HEK293 (cell line): Measurements from ENCODE around the gene IKZF4.

Experiments used
- BCL11A ChIP-seq: fragments of 450-650 bp; formaldehyde crosslinking; IDR thresholded peaks from 2 replicates; pipeline ENCODE4 v1.5.1; 2016; ENCODE audit warnings: low read depth, missing biosample characterization, missing genetic modification characterization
- GLIS1 ChIP-seq: fragments of 450-650 bp; formaldehyde crosslinking; IDR thresholded peaks from 2 replicates; pipeline ENCODE4 v1.5.1; 2016; ENCODE audit warnings: missing biosample characterization, missing genetic modification characterization
- HOXD13 ChIP-seq: sonication (generic); formaldehyde crosslinking; IDR thresholded peaks from 2 replicates; pipeline ENCODE4 v1.8.0; 2022; ENCODE audit warnings: missing genetic modification reagents, borderline replicate concordance
- PATZ1 ChIP-seq: fragments of 450-650 bp; formaldehyde crosslinking; IDR thresholded peaks from 2 replicates; pipeline ENCODE4 v1.5.1; 2016; ENCODE audit warnings: missing biosample characterization, missing genetic modification characterization
- PBX3 ChIP-seq: sonication (generic); formaldehyde crosslinking; IDR thresholded peaks from 2 replicates; pipeline ENCODE4 v1.8.1; 2022; ENCODE audit warnings: mild to moderate bottlenecking, moderate library complexity, missing genetic modification reagents
- REST ChIP-seq: fragments of 450-650 bp; formaldehyde crosslinking; IDR thresholded peaks from 2 replicates; pipeline ENCODE4 v1.5.1; 2016; ENCODE audit warnings: missing biosample characterization, missing genetic modification characterization
- TSHZ1 ChIP-seq: fragments of 450-650 bp; formaldehyde crosslinking; IDR thresholded peaks from 2 replicates; pipeline ENCODE4 v1.5.1; 2016; ENCODE audit warnings: missing biosample characterization, missing genetic modification characterization, borderline replicate concordance
- YY2 ChIP-seq: fragments of 450-650 bp; formaldehyde crosslinking; IDR thresholded peaks from 2 replicates; pipeline ENCODE4 v1.5.1; 2016; ENCODE audit warnings: missing biosample characterization, missing genetic modification characterization
- ZBTB6 ChIP-seq: fragments of 450-650 bp; formaldehyde crosslinking; IDR thresholded peaks from 2 replicates; pipeline ENCODE4 v1.5.1; 2017; ENCODE audit warnings: missing biosample characterization, missing genetic modification characterization
- ZBTB7A ChIP-seq: fragments of 450-650 bp; formaldehyde crosslinking; IDR thresholded peaks from 2 replicates; pipeline ENCODE4 v1.5.1; 2016; ENCODE audit warnings: low read depth, missing biosample characterization, missing genetic modification characterization
- ZEB2 ChIP-seq: fragments of 450-650 bp; formaldehyde crosslinking; IDR thresholded peaks from 2 replicates; pipeline ENCODE4 v1.5.1; 2016; ENCODE audit warnings: missing biosample characterization, missing genetic modification characterization
- ZIC2 ChIP-seq: fragments of 450-650 bp; formaldehyde crosslinking; IDR thresholded peaks from 2 replicates; pipeline ENCODE4 v1.5.1; 2016; ENCODE audit warnings: missing biosample characterization, missing genetic modification characterization
- ZNF133 ChIP-seq: fragments of 450-650 bp; formaldehyde crosslinking; IDR thresholded peaks from 2 replicates; pipeline ENCODE4 v1.5.1; 2016; ENCODE audit warnings: missing biosample characterization, missing genetic modification characterization
- ZNF140 ChIP-seq: fragments of 450-650 bp; formaldehyde crosslinking; IDR thresholded peaks from 2 replicates; pipeline ENCODE4 v1.5.1; 2016; ENCODE audit warnings: missing biosample characterization, missing genetic modification characterization
- ZNF155 ChIP-seq: fragments of 450-650 bp; formaldehyde crosslinking; IDR thresholded peaks from 2 replicates; pipeline ENCODE4 v1.5.1; 2016; ENCODE audit warnings: missing biosample characterization, missing genetic modification characterization
- ZNF19 ChIP-seq: fragments of 450-650 bp; formaldehyde crosslinking; IDR thresholded peaks from 2 replicates; pipeline ENCODE4; 2016; ENCODE audit warnings: missing biosample characterization, missing genetic modification characterization, low read depth
- ZNF239 ChIP-seq: fragments of 450-650 bp; formaldehyde crosslinking; IDR thresholded peaks from 2 replicates; pipeline ENCODE4 v1.5.1; 2016; ENCODE audit warnings: missing biosample characterization, missing genetic modification characterization
- ZNF274 ChIP-seq, 2 experiments: fragments of 200-500 bp in 1 of 2; fragments of 450-650 bp in 1 of 2; sonication (Bioruptor generic) in 1 of 2; formaldehyde crosslinking in 1 of 2; IDR thresholded peaks; 2 replicates each; pipeline versions ENCODE4 v1.5.1 to v1.6.1; 2014 to 2016; ENCODE audit warnings: borderline replicate concordance in 1 of 2, inconsistent platforms in 1 of 2, low read length in 1 of 2, missing biosample characterization in 1 of 2, missing genetic modification characterization in 1 of 2
- ZNF324 ChIP-seq: fragments of 450-650 bp; formaldehyde crosslinking; IDR thresholded peaks from 2 replicates; pipeline ENCODE4 v1.5.1; 2016; ENCODE audit warnings: missing biosample characterization, missing genetic modification characterization
- ZNF366 ChIP-seq: fragments of 450-650 bp; formaldehyde crosslinking; conservative IDR thresholded peaks from 2 replicates; pipeline ENCODE4 v1.5.1; 2016; ENCODE audit warnings: missing biosample characterization, missing genetic modification characterization
- ZNF416 ChIP-seq: fragments of 450-650 bp; formaldehyde crosslinking; IDR thresholded peaks from 2 replicates; pipeline ENCODE4 v1.5.1; 2016; ENCODE audit warnings: missing biosample characterization, missing genetic modification characterization
- ZNF426 ChIP-seq: fragments of 450-650 bp; formaldehyde crosslinking; IDR thresholded peaks from 2 replicates; pipeline ENCODE4 v1.5.1; 2017; ENCODE audit warnings: missing biosample characterization, missing genetic modification characterization, mild to moderate bottlenecking, inconsistent platforms, moderate library complexity
- ZNF48 ChIP-seq: fragments of 450-650 bp; formaldehyde crosslinking; IDR thresholded peaks from 2 replicates; pipeline ENCODE4 v1.5.1; 2016; ENCODE audit warnings: missing biosample characterization, missing genetic modification characterization
- ZSCAN16 ChIP-seq: fragments of 450-650 bp; formaldehyde crosslinking; IDR thresholded peaks from 2 replicates; pipeline ENCODE4 v1.5.1; 2016; ENCODE audit warnings: missing biosample characterization, missing genetic modification characterization
- ZSCAN5A ChIP-seq: fragments of 450-650 bp; formaldehyde crosslinking; IDR thresholded peaks from 2 replicates; pipeline ENCODE4 v1.5.1; 2016; ENCODE audit warnings: missing biosample characterization, missing genetic modification characterization
- ZXDB ChIP-seq: fragments of 450-650 bp; formaldehyde crosslinking; IDR thresholded peaks from 2 replicates; pipeline ENCODE4 v1.5.1; 2016; ENCODE audit warnings: missing biosample characterization, missing genetic modification characterization

Gene IKZF4

GRCh38 chr12:56079723-56080555 is 59.1 kb downstream of the IKZF4 start, which contains the start of gene ERBB3 (continued):
- TF ChIP-seq ZNF140 (tag by site-specific recombination) (no peak), ZEB2 (tag by site-specific recombination) (peak; percentile 95), ZIC2 (tag by site-specific recombination) (peak; percentile 89), PBX3 (0 out of 2 replicates have a peak, but pooled peaks have one; percentile 30), YY2 (tag by site-specific recombination) (peak; percentile 62), ZSCAN16 (tag by site-specific recombination) (peak; percentile 72; the same call in 1 of the 2 replicates), BCL11A (tag by site-specific recombination) (peak; percentile 94), ZNF274 (IDR thresholded peaks at IDR 0.05; ENCODE audit: low read length) (no peak), ZNF274 (tag by site-specific recombination; IDR thresholded peaks at IDR 0.05; ENCODE audit: borderline replicate concordance) (no peak), ZSCAN5A (peak; percentile 67; the same call in 1 of the 2 replicates), ZNF19 (tag by site-specific recombination) (no peak), ZNF48 (tag by site-specific recombination) (no peak), ZBTB6 (tag by site-specific recombination) (peak; percentile 63; the same call in 1 of the 2 replicates), ZNF324 (peak; percentile 98), ZXDB (peak; percentile 93), ZNF366 (peak; percentile 99), ZBTB7A (tag by site-specific recombination) (peak; percentile 96), ZNF426 (tag by site-specific recombination) (no peak), HOXD13 (CRISPR knock-in tag) (no peak), ZNF239 (tag by site-specific recombination) (peak; percentile 63; the same call in 1 of the 2 replicates), ZNF416 (no peak), ZNF155 (tag by site-specific recombination) (peak; percentile 78; the same call in 1 of the 2 replicates), PATZ1 (tag by site-specific recombination) (peak; percentile 100), ZNF133 (tag by site-specific recombination) (no peak), GLIS1 (tag by site-specific recombination) (peak; percentile 93), TSHZ1 (tag by site-specific recombination) (peak; percentile 79; the same call in 1 of the 2 replicates), REST (tag by site-specific recombination) (peak; percentile 41; the same call in 1 of the 2 replicates)
